Ishikawa (cell line): ENCODE results near the gene CLPSL1.

Experiments used
- CEBPB ChIP-seq: IDR thresholded peaks from 2 replicates; pipeline ENCODE4 v1.6.1; 2012
- CREB1 ChIP-seq: IDR thresholded peaks from 2 replicates; pipeline ENCODE4 v1.6.1; 2012; ENCODE audit warnings: low read depth
- EGR1 ChIP-seq: IDR thresholded peaks from 2 replicates; pipeline ENCODE4 v1.6.1; 2012
- EP300 ChIP-seq: IDR thresholded peaks from 2 replicates; pipeline ENCODE4 v1.6.1; 2012; ENCODE audit warnings: borderline replicate concordance
- FOXM1 ChIP-seq: IDR thresholded peaks from 2 replicates; pipeline ENCODE4 v1.6.1; 2012; ENCODE audit warnings: low read depth, borderline replicate concordance
- NFIC ChIP-seq: IDR thresholded peaks from 2 replicates; pipeline ENCODE4 v1.6.1; 2012
- RAD21 ChIP-seq: IDR thresholded peaks from 2 replicates; pipeline ENCODE4 v1.6.1; 2012; ENCODE audit warnings: low read depth
- TAF1 ChIP-seq: IDR thresholded peaks from 2 replicates; pipeline ENCODE4 v1.6.1; 2012; ENCODE audit warnings: low read depth, mild to moderate bottlenecking
- TCF12 ChIP-seq: IDR thresholded peaks from 2 replicates; pipeline ENCODE4 v1.6.1; 2012; ENCODE audit warnings: low read depth
- TEAD4 ChIP-seq: IDR thresholded peaks from 2 replicates; pipeline ENCODE4 v1.6.1; 2012
- YY1 ChIP-seq: IDR thresholded peaks from 2 replicates; pipeline ENCODE4 v1.6.1; 2012; ENCODE audit warnings: low read depth
- ZBTB7A ChIP-seq: IDR thresholded peaks from 2 replicates; pipeline ENCODE4 v1.6.1; 2012; ENCODE audit warnings: low read depth
- TF ChIP-seq, protein P1 (sequence below): IDR thresholded peaks from 2 replicates; pipeline ENCODE4 v1.6.1; 2012; ENCODE audit warnings: low read depth, mild to moderate bottlenecking
- TF ChIP-seq, protein P2 (sequence below): IDR thresholded peaks from 2 replicates; pipeline ENCODE4 v1.6.1; 2012
- TF ChIP-seq, protein P3 (sequence below): IDR thresholded peaks from 2 replicates; pipeline ENCODE4 v1.6.1; 2012

CLPSL1 gene

DNA sequence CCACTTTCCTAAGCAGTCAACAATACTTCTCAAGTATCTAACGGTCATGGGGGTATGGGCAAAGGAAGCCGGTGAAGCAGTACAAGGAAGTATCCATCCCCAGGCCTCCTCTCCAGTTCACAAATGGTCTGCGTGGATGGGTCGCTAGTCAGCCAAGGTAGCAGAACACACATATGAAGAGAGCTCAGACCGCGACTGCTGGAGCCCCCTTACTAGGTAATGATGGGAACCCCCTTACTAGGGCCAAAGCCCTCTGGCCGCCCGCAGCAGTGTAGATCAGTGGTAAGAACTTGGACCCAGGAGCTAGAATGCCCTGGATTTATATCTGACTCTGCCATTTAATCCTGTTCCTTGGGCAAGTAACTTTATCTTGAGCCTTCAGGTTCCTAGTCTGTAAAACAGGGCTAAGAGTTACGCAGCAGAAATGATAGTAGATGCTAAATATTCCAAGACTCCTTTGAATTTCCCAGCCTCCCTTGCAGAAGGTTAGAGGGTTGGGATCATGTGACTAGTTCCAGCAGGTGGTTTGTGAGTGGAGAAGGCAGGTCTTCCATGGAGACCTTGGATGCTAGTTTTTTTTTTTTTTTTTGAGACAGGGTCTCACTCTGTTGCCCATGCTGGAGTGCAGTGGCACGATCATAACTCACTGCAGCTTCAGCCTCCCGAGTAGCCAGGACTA, 6.6 kb upstream of the CLPSL1 start:
- TF ChIP-seq CEBPB: no peak
- no peak for TF ChIP-seq TEAD4
- no peak for TF ChIP-seq CREB1
- TF ChIP-seq, protein P1, sequence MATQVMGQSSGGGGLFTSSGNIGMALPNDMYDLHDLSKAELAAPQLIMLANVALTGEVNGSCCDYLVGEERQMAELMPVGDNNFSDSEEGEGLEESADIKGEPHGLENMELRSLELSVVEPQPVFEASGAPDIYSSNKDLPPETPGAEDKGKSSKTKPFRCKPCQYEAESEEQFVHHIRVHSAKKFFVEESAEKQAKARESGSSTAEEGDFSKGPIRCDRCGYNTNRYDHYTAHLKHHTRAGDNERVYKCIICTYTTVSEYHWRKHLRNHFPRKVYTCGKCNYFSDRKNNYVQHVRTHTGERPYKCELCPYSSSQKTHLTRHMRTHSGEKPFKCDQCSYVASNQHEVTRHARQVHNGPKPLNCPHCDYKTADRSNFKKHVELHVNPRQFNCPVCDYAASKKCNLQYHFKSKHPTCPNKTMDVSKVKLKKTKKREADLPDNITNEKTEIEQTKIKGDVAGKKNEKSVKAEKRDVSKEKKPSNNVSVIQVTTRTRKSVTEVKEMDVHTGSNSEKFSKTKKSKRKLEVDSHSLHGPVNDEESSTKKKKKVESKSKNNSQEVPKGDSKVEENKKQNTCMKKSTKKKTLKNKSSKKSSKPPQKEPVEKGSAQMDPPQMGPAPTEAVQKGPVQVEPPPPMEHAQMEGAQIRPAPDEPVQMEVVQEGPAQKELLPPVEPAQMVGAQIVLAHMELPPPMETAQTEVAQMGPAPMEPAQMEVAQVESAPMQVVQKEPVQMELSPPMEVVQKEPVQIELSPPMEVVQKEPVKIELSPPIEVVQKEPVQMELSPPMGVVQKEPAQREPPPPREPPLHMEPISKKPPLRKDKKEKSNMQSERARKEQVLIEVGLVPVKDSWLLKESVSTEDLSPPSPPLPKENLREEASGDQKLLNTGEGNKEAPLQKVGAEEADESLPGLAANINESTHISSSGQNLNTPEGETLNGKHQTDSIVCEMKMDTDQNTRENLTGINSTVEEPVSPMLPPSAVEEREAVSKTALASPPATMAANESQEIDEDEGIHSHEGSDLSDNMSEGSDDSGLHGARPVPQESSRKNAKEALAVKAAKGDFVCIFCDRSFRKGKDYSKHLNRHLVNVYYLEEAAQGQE: no peak
- no peak for TF ChIP-seq TAF1
- TF ChIP-seq EP300: no peak
- TF ChIP-seq, protein P2, sequence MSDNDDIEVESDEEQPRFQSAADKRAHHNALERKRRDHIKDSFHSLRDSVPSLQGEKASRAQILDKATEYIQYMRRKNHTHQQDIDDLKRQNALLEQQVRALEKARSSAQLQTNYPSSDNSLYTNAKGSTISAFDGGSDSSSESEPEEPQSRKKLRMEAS: no peak
- no peak for TF ChIP-seq TCF12
- no peak for TF ChIP-seq RAD21
- TF ChIP-seq YY1: no peak
- no peak for TF ChIP-seq ZBTB7A
- TF ChIP-seq EGR1: no peak
- TF ChIP-seq NFIC: no peak

DNA sequence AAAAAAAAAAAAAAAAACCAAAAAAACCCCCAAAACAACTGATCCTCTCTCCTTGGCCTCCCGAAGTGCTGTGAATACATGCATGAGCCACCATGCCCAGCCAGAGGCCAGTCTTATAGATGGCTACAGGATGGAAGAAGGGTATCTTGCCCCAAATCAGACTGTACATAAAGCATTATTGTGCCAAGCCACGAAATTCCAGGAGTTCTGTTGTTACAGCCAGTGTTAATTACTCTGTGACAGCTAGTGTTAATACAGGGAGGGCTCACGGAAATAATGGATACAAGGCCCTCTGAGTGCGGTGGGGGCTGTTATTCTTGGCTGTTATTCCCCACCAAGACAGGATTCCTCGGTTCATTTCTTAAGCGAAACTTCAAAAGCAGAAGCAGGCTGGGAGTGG, 5.8 kb upstream of the CLPSL1 start:
- TF ChIP-seq CEBPB: no peak
- TF ChIP-seq, protein P2: no peak
- no peak for TF ChIP-seq NFIC
- no peak for TF ChIP-seq EP300
- no peak for TF ChIP-seq RAD21
- no peak for TF ChIP-seq TAF1
- TF ChIP-seq EGR1: no peak
- TF ChIP-seq, protein P3, sequence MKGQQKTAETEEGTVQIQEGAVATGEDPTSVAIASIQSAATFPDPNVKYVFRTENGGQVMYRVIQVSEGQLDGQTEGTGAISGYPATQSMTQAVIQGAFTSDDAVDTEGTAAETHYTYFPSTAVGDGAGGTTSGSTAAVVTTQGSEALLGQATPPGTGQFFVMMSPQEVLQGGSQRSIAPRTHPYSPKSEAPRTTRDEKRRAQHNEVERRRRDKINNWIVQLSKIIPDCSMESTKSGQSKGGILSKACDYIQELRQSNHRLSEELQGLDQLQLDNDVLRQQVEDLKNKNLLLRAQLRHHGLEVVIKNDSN: no peak
- TF ChIP-seq, protein P1: no peak
- no peak for TF ChIP-seq FOXM1
- TF ChIP-seq TCF12: no peak
- no peak for TF ChIP-seq CREB1
- TF ChIP-seq ZBTB7A: no peak
- no peak for TF ChIP-seq TEAD4
- no peak for TF ChIP-seq YY1

DNA sequence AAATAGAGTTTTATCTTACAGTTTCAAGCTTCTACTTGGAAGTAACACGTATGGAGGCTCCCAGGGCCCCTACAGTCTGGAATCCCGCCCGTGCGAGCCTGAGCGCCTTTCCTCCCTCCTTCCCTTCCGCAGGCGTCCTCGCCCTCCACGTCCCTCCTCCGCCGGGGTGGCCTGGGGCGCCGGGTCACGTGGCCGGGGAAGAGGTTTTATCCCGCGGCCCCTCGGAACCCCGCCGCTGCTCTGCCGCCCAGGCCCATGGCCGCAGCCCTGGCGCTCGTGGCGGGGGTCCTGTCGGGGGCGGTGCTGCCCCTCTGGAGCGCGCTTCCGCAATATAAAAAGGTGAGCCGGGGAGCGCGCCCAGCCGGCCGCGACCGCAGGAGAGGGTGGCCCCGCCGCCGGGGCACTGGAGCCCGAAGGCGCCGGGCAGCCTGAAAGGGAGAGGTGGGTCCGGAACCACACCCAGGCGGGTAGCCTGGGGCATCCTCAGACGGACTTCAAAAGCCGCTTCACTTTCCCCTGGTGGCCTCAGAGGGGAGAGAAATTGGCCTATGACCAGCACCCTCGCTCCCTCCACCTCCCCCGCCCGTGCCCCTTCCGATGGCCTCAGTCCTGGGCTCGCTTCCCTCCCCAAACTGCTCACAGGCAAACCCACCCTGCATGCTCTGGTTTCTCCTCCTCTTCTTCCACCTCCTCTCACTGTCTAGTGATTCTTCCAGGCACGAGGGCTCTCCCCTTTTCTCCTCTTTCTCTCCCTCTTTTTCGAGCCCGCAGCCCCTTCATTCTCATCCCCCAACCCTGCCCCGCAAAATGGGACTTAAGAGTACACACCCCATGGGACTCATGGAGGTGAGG, 4.2 kb upstream of the CLPSL1 start, which contains the start of gene CLPSL2:
CLPSL2 (plus strand) TSS at position 235 of the 852 bp plus-strand sequence; CDS start at position 256, 21 bp downstream.
- TF ChIP-seq TCF12 (0 out of 2 replicates have a peak, but pooled peaks have one; percentile 38), EP300 (0 out of 2 replicates have a peak, but pooled peaks have one; percentile 5), CEBPB (no peak), TEAD4 (no peak), ZBTB7A (peak; percentile 95), NFIC (no peak), FOXM1 (no peak), RAD21 (no peak), EGR1 (no peak), CREB1 (no peak), TAF1 (no peak), YY1 (no peak)
- TF ChIP-seq, protein P1: no peak
- TF ChIP-seq, protein P2: peak; percentile 77
- TF ChIP-seq, protein P3: peak; percentile 92
